Skeletal muscle cell (primary cell): ENCODE measurements around the gene STIL.

ENCODE experiments used
- DNase-seq: peaks from one replicate; pipeline ENCODE4 v3.0.0-alpha.2; 2010; ENCODE audit warnings: low read depth
- H3K4me3 ChIP-seq: 2 replicates; pipeline ENCODE4 v1.5.1; 2011; ENCODE audit warnings: low read depth, mild to moderate bottlenecking, control low read depth, low read length, moderate library complexity

Gene STIL

GRCh38 chr1:47224676-47225399 lies 89.1 kb downstream of the STIL start:
- H3K4me3 ChIP-seq, result no peak overlapping the region

GRCh38 chr1:47223921-47224675 lies 89.8 kb downstream of the STIL start:
- no peak overlapping the region for H3K4me3 ChIP-seq
- no peak for DNase-seq

More at GRCh38 chr1:47224676-47225399, 89.1 kb downstream of the STIL start:
- no peak for DNase-seq

- no peak overlapping the region for H3K4me3 ChIP-seq
- no peak for DNase-seq
These were observed 90.6 kb downstream of the STIL start for GRCh38 chr1:47223174-47223920.

- DNase-seq, result no peak
- H3K4me3 ChIP-seq, result no peak overlapping the region
These were observed 91.5 kb downstream of the STIL start for GRCh38 chr1:47222476-47222875.

GRCh38 chr1:47219590-47220220 lies 94.2 kb downstream of the STIL start:
- H3K4me3 ChIP-seq, result no peak overlapping the region
- no peak for DNase-seq

- H3K4me3 ChIP-seq, result no peak overlapping the region
- DNase-seq, result no peak
These were observed 94.9 kb downstream of the STIL start for GRCh38 chr1:47219001-47219400.

GRCh38 chr1:47216278-47217059 lies 97.5 kb downstream of the STIL start:
- DNase-seq, result no peak
- H3K4me3 ChIP-seq, result no peak overlapping the region

GRCh38 chr1:47215713-47216112 lies 98.2 kb downstream of the STIL start:
- no peak overlapping the region for H3K4me3 ChIP-seq
- no peak for DNase-seq

GRCh38 chr1:47214549-47214948 lies 99.4 kb downstream of the STIL start:
- no peak overlapping the region for H3K4me3 ChIP-seq
- no peak for DNase-seq

GRCh38 chr1:47213230-47213963 lies 100.5 kb downstream of the STIL start:
- no peak overlapping the region for H3K4me3 ChIP-seq

GRCh38 chr1:47212636-47213229 lies 101.2 kb downstream of the STIL start:
- no peak for DNase-seq
- H3K4me3 ChIP-seq, result no peak overlapping the region

More at GRCh38 chr1:47213230-47213963, 100.5 kb downstream of the STIL start:
- no peak for DNase-seq

GRCh38 chr1:47211796-47212269 lies 102.1 kb downstream of the STIL start:
- H3K4me3 ChIP-seq, result no peak overlapping the region
- no peak for DNase-seq

GRCh38 chr1:47210666-47211065 lies 103.3 kb downstream of the STIL start:
- no peak for DNase-seq

GRCh38 chr1:47209725-47210325 lies 104.1 kb downstream of the STIL start:
- no peak overlapping the region for H3K4me3 ChIP-seq
- no peak for DNase-seq

More at GRCh38 chr1:47210666-47211065, 103.3 kb downstream of the STIL start:
- no peak overlapping the region for H3K4me3 ChIP-seq

- no peak for DNase-seq
- no peak overlapping the region for H3K4me3 ChIP-seq
These were observed 104.9 kb downstream of the STIL start for GRCh38 chr1:47209091-47209490.

- DNase-seq, result no peak
- no peak overlapping the region for H3K4me3 ChIP-seq
These were observed 105.5 kb downstream of the STIL start for GRCh38 chr1:47208374-47208850.

GRCh38 chr1:47207803-47208373 lies 106.1 kb downstream of the STIL start:
- H3K4me3 ChIP-seq, result no peak overlapping the region
- no peak for DNase-seq
